Caki2 (cell line): ENCODE measurements around the gene RASGEF1C. TPM values are rescaled to one million over a fixed set of nuclear protein-coding genes. Genes with fewer than 3 reads are reported as not detected.

Source experiments
- DNase-seq: peaks from one replicate; pipeline ENCODE4 v3.0.0-alpha.2; 2015; ENCODE audit warnings: low read depth
- in situ Hi-C: cut with HindIII; loops from 2 replicates; pipeline ENCODE4 v1.10.0; 2016; ENCODE audit warnings: low sequenced_read_pairs, low pct_unique_long_range_greater_than_20kb, mixed read lengths
- total RNA-seq: library from RNA; depleted of rRNA; stranded (reverse); fragments of >200 nt; shearing (Covaris generic); gene quantifications from 2 replicates; pipeline ENCODE4 v1.2.3, GENCODE V29; 2014; ENCODE audit warnings: low replicate concordance

The RASGEF1C gene
- total RNA-seq, 1 experiment from 2014 or later: 0.64 TPM

- in situ Hi-C loops: no loop called here
- DNase-seq: no peak
Observed at GRCh38 chr5:180117000-180117725, 91.8 kb downstream of the RASGEF1C start.

- DNase-seq: no peak
- in situ Hi-C loops: no loop called here
Observed at GRCh38 chr5:180116077-180116999, 92.7 kb downstream of the RASGEF1C start.

- in situ Hi-C loops: no loop called here
- no peak for DNase-seq
Observed at GRCh38 chr5:180115326-180116076, 93.5 kb downstream of the RASGEF1C start.

GRCh38 chr5:180114304-180115003 lies 94.6 kb downstream of the RASGEF1C start:
- DNase-seq: no peak
- in situ Hi-C loops: no loop called here

GRCh38 chr5:180113660-180114303 lies 95.2 kb downstream of the RASGEF1C start:
- DNase-seq: no peak
- in situ Hi-C loops: no loop called here

- in situ Hi-C loops: no loop called here
Observed at GRCh38 chr5:180112181-180112861, 96.7 kb downstream of the RASGEF1C start.

GRCh38 chr5:180111273-180112002 lies 97.6 kb downstream of the RASGEF1C start:
- no peak for DNase-seq
- in situ Hi-C loops: no loop called here

More at GRCh38 chr5:180112181-180112861, 96.7 kb downstream of the RASGEF1C start:
- no peak for DNase-seq

GRCh38 chr5:180109920-180110319 lies 99.1 kb downstream of the RASGEF1C start:
- DNase-seq: no peak
- in situ Hi-C loops: no loop called here

- DNase-seq: no peak
- in situ Hi-C loops: no loop called here
Observed at GRCh38 chr5:180107005-180107404, 102.0 kb downstream of the RASGEF1C start.

GRCh38 chr5:180105827-180106312 lies 103.1 kb downstream of the RASGEF1C start:
- DNase-seq: no peak
- in situ Hi-C loops: no loop called here

- in situ Hi-C loops: no loop called here
- no peak for DNase-seq
Observed at GRCh38 chr5:180104168-180104530, 104.9 kb downstream of the RASGEF1C start.

GRCh38 chr5:180103487-180104167 lies 105.4 kb downstream of the RASGEF1C start:
- in situ Hi-C loops: no loop called here
- DNase-seq: no peak

- in situ Hi-C loops: no loop called here
- DNase-seq: no peak
Observed at GRCh38 chr5:180102636-180103035, 106.4 kb downstream of the RASGEF1C start.

GRCh38 chr5:180101451-180102105 lies 107.4 kb downstream of the RASGEF1C start:
- no peak for DNase-seq
- in situ Hi-C loops: no loop called here

GRCh38 chr5:180100621-180101450 lies 108.2 kb downstream of the RASGEF1C start:
- no peak for DNase-seq
- in situ Hi-C loops: no loop called here
